Stimulated activated CD4-positive, alpha-beta T cell treated with anti-CD3 and anti-CD28 coated beads, TNF-alpha, amount 100 ng/mL, for 24 hours (primary cell): ENCODE measurements around the gene STAG1.
A peak's percentile ranks its signal among the peaks of the same experiment; 100 is the strongest.
"Not testable (repeated sequence)": the region's sequence is repeated elsewhere in the genome, so short reads cannot be mapped to it uniquely, and the experiment has no call there.

Source experiments
- DNase-seq, 3 experiments: peaks; one replicate each; pipeline ENCODE4 v3.0.0-alpha.2; 2020; ENCODE audit warnings: low read depth in 3 of 3

STAG1 gene

GRCh38 chr3:136752172-136752421 is at the start of gene STAG1:
TSS of gene STAG1 (minus strand) at chr3:136752378. CDS start at chr3:136630898, 121,480 bp downstream.
- DNase-seq, result no peak

- not testable (repeated sequence) for DNase-seq
These were observed 49.0 kb upstream of the STAG1 start for GRCh38 chr3:136801146-136801545.

DNA sequence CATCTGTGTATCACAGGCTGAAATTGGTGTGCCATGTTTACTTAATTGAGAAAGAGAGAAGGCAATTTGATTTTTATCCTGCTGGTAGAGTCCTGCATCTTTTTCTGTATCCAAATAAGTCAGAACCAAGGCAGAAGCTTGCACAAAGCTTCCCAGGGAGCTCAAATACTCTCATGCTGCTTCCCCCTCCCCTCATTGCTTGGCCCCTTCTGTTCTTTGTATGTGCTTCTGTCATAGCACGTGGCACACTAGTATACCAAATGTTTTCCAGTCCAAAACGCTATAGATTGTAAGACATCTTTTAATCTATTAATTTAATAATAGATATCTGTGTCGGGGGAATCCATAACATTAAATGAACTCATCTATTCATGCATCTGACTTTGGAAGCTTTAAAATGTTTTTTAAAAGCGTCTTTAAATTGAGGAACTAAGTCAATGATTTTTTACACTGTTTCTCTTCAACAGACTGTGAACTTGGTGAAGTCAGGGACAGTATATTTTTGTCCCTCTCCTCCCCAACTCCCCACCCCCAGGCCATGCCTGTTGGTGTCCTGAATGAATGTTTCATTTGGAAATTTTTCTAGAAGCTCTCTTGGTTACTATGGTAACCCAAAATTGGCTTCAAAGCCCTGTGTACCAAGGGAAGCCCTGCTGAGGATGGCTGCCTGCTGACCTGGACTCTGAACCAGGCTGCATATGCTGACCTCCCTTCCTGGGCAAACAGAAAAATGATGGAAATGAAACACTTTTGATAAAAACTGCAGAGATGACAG is 40.6 kb upstream of the STAG1 start:
- DNase-seq, result no peak

- DNase-seq, result no peak
These were observed 38.6 kb upstream of the STAG1 start for GRCh38 chr3:136790786-136791185.

DNA sequence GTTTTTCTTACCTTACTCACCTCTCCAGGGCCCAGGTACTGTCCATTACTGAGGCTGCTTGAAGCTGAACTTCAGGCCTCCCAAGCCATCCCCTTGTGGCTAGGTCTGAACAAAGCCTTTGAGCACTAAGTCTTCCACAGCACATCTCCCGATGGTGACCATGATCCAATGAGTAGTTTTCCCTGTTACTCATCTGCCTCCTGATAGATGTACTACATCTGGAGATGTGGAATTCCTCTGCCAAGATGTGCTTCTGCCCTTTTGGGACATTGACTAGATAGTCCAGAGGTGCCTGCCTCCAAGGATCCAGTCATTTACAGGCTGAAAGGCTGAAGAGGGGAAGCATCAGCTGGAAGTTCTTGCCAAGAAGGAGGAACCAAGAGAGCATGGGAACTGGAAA is 37.8 kb upstream of the STAG1 start:
- DNase-seq, result no peak

DNA sequence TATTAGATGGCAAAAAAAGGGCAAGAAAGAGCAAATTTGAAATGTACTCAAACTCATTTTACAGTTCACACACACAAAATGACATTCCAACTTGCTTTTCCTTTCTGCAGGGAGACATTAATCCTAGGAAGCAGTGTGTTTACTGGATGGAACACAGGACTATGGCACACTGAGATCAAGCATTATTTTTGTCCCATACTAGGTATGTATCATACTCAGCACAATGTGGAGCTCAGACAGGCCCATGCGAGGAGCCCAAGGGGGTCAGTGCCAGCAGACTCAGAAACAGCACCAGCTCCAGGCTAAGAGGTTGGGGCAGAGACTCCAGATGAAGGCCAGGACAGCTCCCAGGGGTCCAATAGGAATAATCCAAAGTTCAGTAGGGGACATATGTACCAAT is 36.0 kb upstream of the STAG1 start:
- DNase-seq, result no peak

GRCh38 chr3:136787349-136787748 is 35.2 kb upstream of the STAG1 start:
- no peak for DNase-seq

GRCh38 chr3:136783708-136784191 is 31.6 kb upstream of the STAG1 start:
- DNase-seq, result no peak

DNA sequence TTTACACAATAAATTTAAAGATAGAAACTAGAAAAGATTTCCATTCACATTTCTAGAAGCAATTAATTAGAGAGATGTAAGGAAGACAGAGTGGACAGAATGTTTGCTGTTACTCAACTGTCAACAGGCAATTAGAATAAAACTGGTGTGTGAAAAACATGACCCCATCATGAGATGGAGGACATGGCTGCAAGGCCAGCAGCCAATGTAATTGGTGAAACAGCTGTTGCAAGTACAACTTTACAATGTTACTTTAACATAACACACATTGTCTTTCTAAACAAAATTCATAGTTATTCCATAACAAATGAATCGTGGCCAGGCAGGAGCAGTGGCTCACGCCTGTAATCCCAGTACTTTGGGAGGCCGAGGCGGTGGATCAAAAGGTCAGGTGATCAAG is 28.6 kb upstream of the STAG1 start:
- DNase-seq, result no peak

- DNase-seq, result no peak
These were observed 26.7 kb upstream of the STAG1 start for GRCh38 chr3:136778865-136779264.

GRCh38 chr3:136772709-136773108 is 20.5 kb upstream of the STAG1 start:
- DNase-seq, result no peak

DNA sequence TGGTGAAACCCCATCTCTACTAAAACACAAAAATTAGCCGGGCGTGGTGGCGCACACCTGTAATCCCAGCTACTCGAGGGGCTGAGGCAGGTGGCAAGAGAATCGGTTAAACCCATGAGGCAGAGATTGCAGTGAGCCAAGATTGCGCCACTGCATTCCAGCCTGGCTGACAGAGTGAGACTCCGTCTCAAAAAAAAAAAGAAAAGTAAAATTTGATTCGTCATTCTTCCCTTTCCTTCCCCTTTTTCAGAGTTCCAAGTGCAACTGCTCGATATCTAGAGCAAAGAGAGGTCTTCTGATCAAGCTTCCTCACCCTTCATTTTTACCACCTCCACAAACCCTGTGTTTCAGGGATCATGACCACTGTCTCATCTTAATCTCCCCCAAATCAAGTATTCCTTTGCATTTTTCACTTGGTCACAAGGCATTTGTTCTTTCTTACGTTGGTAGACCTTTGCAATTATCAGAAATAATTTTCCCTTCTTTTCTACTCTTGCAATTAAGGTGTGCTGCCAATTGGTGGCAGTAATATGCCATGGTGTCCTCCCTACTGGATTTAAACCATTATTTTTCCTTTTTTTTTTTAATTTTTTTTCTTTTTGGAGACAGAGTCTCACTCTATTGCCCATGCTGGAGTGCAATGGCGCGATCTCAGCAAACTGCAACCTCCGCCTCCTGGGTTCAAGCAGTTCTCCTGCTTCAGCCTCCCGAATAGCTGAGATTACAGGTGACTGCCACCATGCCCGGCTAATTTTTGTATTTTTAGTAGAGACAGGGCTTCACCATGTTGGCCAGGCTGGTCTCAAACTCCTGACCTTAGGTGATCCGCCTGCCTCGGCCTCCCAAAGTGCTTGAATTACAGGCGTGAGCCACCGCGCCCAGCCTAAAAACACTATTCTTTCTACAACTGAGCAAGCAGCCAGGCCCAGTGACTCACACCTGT is 6.3 kb upstream of the STAG1 start:
- DNase-seq, result not testable (repeated sequence)

DNA sequence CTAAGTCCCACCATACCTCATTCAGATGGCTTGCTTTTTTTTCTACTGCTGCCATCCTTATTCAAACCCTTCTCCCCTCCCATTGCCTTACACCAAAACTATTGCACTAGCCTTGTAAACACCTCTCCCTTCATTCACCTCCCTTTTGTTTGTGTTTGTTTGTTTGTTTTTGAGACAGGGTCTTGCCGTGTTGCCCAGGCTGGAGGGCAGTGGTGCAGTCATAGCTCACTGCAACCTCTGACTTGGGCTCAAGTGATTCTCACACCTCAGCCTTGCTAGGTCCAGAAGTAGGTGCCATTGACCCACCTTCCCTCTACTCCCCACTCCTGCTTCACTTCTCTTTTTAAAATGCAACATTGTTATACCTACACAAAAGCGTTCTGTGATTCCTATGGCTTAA is 3.0 kb upstream of the STAG1 start:
- no peak for DNase-seq

GRCh38 chr3:136753326-136753939 is 1.3 kb upstream of the STAG1 start:
- peak in 1 of 3 experiments; percentile 6 for DNase-seq

- peak; percentile 97 to 99 (median 98) for DNase-seq
These were observed 496 bp upstream of the STAG1 start for GRCh38 chr3:136752422-136753325.

GRCh38 chr3:136751316-136752171 is 634 bp downstream of the STAG1 start:
- peak; percentile 38 to 58 (median 43) for DNase-seq

DNA sequence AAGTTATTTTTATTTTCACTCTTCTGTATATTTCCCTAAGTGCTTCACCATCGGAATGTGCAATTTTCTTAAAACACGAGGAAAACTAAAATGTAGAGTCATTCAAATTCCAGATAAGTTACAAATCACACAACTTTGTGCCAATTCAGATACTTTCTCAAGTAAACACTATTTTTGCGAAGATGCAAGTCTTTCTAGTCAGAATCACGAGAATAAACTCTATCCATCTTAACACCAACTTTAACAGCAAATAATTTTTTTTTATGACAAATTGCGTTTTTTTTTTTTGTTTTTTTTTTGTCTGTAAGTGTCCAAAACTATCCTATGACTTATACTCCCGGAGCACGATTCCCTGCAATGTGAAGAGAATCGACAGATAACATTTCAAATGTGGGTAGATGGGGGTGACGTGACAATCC is 1.3 kb downstream of the STAG1 start:
- no peak for DNase-seq

- no peak for DNase-seq
These were observed 1.8 kb downstream of the STAG1 start for GRCh38 chr3:136750209-136750896.

- not testable (repeated sequence) for DNase-seq
These were observed 2.6 kb downstream of the STAG1 start for GRCh38 chr3:136749602-136750001.

GRCh38 chr3:136749091-136749490 is 3.1 kb downstream of the STAG1 start:
- no peak for DNase-seq
